Measurements from ENCODE around the gene CIZ1. TPM values are rescaled to one million over a fixed set of nuclear protein-coding genes. Genes with fewer than 3 reads are reported as not detected.
A peak's percentile ranks its signal among the peaks of the same experiment; 100 is the strongest.

The CIZ1 gene
- total and polyA plus RNA-seq, 9 of the 15 experiments (the other 6 are each of a cell fraction or from before 2014, with no cell fraction given), result 6.6 to 329 (median 87.8) TPM

- TF ChIP-seq MAFG (tag; conservative IDR thresholded peaks at IDR 0.05), result no peak
- TF ChIP-seq ARID4B (CRISPR knock-in tag; IDR thresholded peaks at IDR 0.05), result no peak
- TF ChIP-seq KLF6 (CRISPR knock-in tag; IDR thresholded peaks at IDR 0.05; ENCODE audit: borderline replicate concordance), result peak; percentile 76; the same call in 1 of the 2 replicates
- 0 out of 4 replicates have a peak, but pooled peaks of 1 of the 2 experiments have one; percentile 52 for TF ChIP-seq SIN3A (IDR thresholded peaks at IDR 0.05; ENCODE audit: borderline replicate concordance in 2 of 2, control insufficient read depth in 1 of 2, low read depth in 2 of 2, low read length in 2 of 2)
- TF ChIP-seq ZNF175 (CRISPR knock-in tag; IDR thresholded peaks at IDR 0.05; ENCODE audit: low read depth), result no peak
- no peak for TF ChIP-seq ZNF311 (CRISPR knock-in tag; IDR thresholded peaks at IDR 0.05)
- no peak for TF ChIP-seq CBX1 (IDR thresholded peaks at IDR 0.05; ENCODE audit: low read depth)
- no peak for TF ChIP-seq THRA (IDR thresholded peaks at IDR 0.05)
- TF ChIP-seq SMAD2 (IDR thresholded peaks at IDR 0.05; ENCODE audit: low read depth, low read length), result no peak
- TF ChIP-seq RREB1 (CRISPR knock-in tag; IDR thresholded peaks at IDR 0.05), result peak; percentile 83; the same call in 1 of the 2 replicates
- TF ChIP-seq ZNF445 (CRISPR knock-in tag; IDR thresholded peaks at IDR 0.05; ENCODE audit: low read depth), result peak; percentile 20; the same call in 1 of the 2 replicates
- TF ChIP-seq PTBP1 (IDR thresholded peaks at IDR 0.05; ENCODE audit: low read depth, low read length), result no peak
- no peak for TF ChIP-seq SIRT6 (IDR thresholded peaks at IDR 0.05; ENCODE audit: low read depth, low read length)
- no peak for TF ChIP-seq KAT8 (IDR thresholded peaks at IDR 0.05; ENCODE audit: low read depth)
- TF ChIP-seq RFX1 (IDR thresholded peaks at IDR 0.05), result no peak
- no peak for TF ChIP-seq CEBPB (tag; IDR thresholded peaks at IDR 0.05)
These were observed 12.6 kb upstream of the CIZ1 start (continued) for GRCh38 chr9:128203707-128204551.

Measured in K562 (cell line).